ENCODE data around the gene KCNA5.

KCNA5 gene

GRCh38 chr12:5068619-5069018 is 24.9 kb downstream of the KCNA5 start:
- POLR2A ChIA-PET = no interaction called here
- no peak overlapping the region for H3K27ac ChIP-seq (ENCODE audit: insufficient read depth in 1 of 2, low read depth in 1 of 2, low read length in 2 of 2, poor library complexity in 1 of 2, severe bottlenecking in 2 of 2)
- no peaks in the 10 kb centered on the region for H3K4me1 ChIP-seq (ENCODE audit: control extremely low read depth in 1 of 4, control insufficient read depth in 4 of 4, insufficient read depth in 4 of 4, low read length in 3 of 4)
- H3K36me3 ChIP-seq (ENCODE audit: control insufficient read depth in 4 of 4, insufficient read depth in 4 of 4, low read length in 3 of 4) = no peaks in the 10 kb centered on the region
- no peak for DNase-seq
- CTCF ChIA-PET = interaction anchor here (0.9 to 4.2 kb wide), 5 partner anchors 12 to 62 kb away, joined by 3 to 23 read pairs (median 5); no protein-coding TSS in a partner anchor
- H3K4me3 ChIP-seq (ENCODE audit: control insufficient read depth in 1 of 7, extremely low read depth in 1 of 7, insufficient read depth in 4 of 7, low read depth in 2 of 7, low read length in 6 of 7) = no peak overlapping the region
- H3K9me3 ChIP-seq (ENCODE audit: control extremely low read depth in 1 of 5, control insufficient read depth in 4 of 5, insufficient read depth in 2 of 5, low read depth in 1 of 5, low read length in 4 of 5) = peaks cover 0 to 1% (median 0%) of the 10 kb centered on the region in 5 experiments
- peaks cover 0 to 10% (median 0%) of the 10 kb centered on the region in 5 experiments for H3K27me3 ChIP-seq (replicated peaks in 2 of 5; ENCODE audit: control insufficient read depth in 4 of 5, insufficient read depth in 5 of 5, low read length in 4 of 5)
- no CpG with 5 or more reads among the region's 1 CpG for WGBS (ENCODE audit: insufficient coverage)

GRCh38 chr12:5070090-5070489 is 26.4 kb downstream of the KCNA5 start:
- Histone ChIP-seq H3K9me3 (ENCODE audit: control extremely low read depth in 1 of 5, control insufficient read depth in 4 of 5, insufficient read depth in 2 of 5, low read depth in 1 of 5, low read length in 4 of 5) (peaks cover 0 to 1% (median 0%) of the 10 kb centered on the region in 5 experiments), H3K27me3 (replicated peaks in 2 of 5; ENCODE audit: control insufficient read depth in 4 of 5, insufficient read depth in 5 of 5, low read length in 4 of 5) (peaks cover 0 to 7% (median 0%) of the 10 kb centered on the region in 5 experiments), H3K4me1 (ENCODE audit: control extremely low read depth in 1 of 4, control insufficient read depth in 4 of 4, insufficient read depth in 4 of 4, low read length in 3 of 4) (no peaks in the 10 kb centered on the region), H3K4me3 (ENCODE audit: control insufficient read depth in 1 of 7, extremely low read depth in 1 of 7, insufficient read depth in 4 of 7, low read depth in 2 of 7, low read length in 6 of 7) (no peak overlapping the region), H3K27ac (ENCODE audit: insufficient read depth in 1 of 2, low read depth in 1 of 2, low read length in 2 of 2, poor library complexity in 1 of 2, severe bottlenecking in 2 of 2) (no peak overlapping the region), H3K36me3 (ENCODE audit: control insufficient read depth in 4 of 4, insufficient read depth in 4 of 4, low read length in 3 of 4) (no peaks in the 10 kb centered on the region)
- ChIA-PET CTCF (interaction anchor here (1.0 to 4.2 kb wide), 4 partner anchors 9 to 20 kb away, joined by 3 to 23 read pairs (median 8); no protein-coding TSS in a partner anchor), POLR2A (interaction anchor here (0.6 kb wide), 1 partner anchor 465 kb away, joined by 3 read pairs; no protein-coding TSS in a partner anchor)
- no peak for DNase-seq
- 90% methylated on average over 3 of the region's 3 CpGs for WGBS (ENCODE audit: insufficient coverage)

GRCh38 chr12:5071496-5071895 is 27.8 kb downstream of the KCNA5 start:
- Histone ChIP-seq H3K36me3 (ENCODE audit: control insufficient read depth in 4 of 4, insufficient read depth in 4 of 4, low read length in 3 of 4) (no peaks in the 10 kb centered on the region), H3K4me3 (ENCODE audit: control insufficient read depth in 1 of 7, extremely low read depth in 1 of 7, insufficient read depth in 4 of 7, low read depth in 2 of 7, low read length in 6 of 7) (no peak overlapping the region), H3K9me3 (ENCODE audit: control extremely low read depth in 1 of 5, control insufficient read depth in 4 of 5, insufficient read depth in 2 of 5, low read depth in 1 of 5, low read length in 4 of 5) (no peaks in the 10 kb centered on the region), H3K27me3 (replicated peaks in 2 of 5; ENCODE audit: control insufficient read depth in 4 of 5, insufficient read depth in 5 of 5, low read length in 4 of 5) (peaks cover 0 to 7% (median 0%) of the 10 kb centered on the region in 5 experiments), H3K27ac (ENCODE audit: insufficient read depth in 1 of 2, low read depth in 1 of 2, low read length in 2 of 2, poor library complexity in 1 of 2, severe bottlenecking in 2 of 2) (no peak overlapping the region), H3K4me1 (ENCODE audit: control extremely low read depth in 1 of 4, control insufficient read depth in 4 of 4, insufficient read depth in 4 of 4, low read length in 3 of 4) (no peaks in the 10 kb centered on the region)
- POLR2A ChIA-PET = no interaction called here
- DNase-seq = no peak
- CTCF ChIA-PET = interaction anchor here (0.9 to 4.2 kb wide), 5 partner anchors 8 to 44 kb away, joined by 3 to 23 read pairs (median 5); no protein-coding TSS in a partner anchor
- 100% methylated on average over 1 of the region's 4 CpGs for WGBS (ENCODE audit: insufficient coverage)

GRCh38 chr12:5072311-5072710 is 28.6 kb downstream of the KCNA5 start:
- no peaks in the 10 kb centered on the region for H3K4me1 ChIP-seq (ENCODE audit: control extremely low read depth in 1 of 4, control insufficient read depth in 4 of 4, insufficient read depth in 4 of 4, low read length in 3 of 4)

GRCh38 chr12:5073054-5073453 is 29.4 kb downstream of the KCNA5 start:
- no peak overlapping the region for H3K4me3 ChIP-seq (ENCODE audit: control insufficient read depth in 1 of 7, extremely low read depth in 1 of 7, insufficient read depth in 4 of 7, low read depth in 2 of 7, low read length in 6 of 7)
- ChIA-PET POLR2A (no interaction called here), CTCF (interaction anchor here (1.0 to 1.7 kb wide), 3 partner anchors 10 to 232 kb away, joined by 3 to 7 read pairs (median 3); no protein-coding TSS in a partner anchor)
- no peaks in the 10 kb centered on the region for H3K36me3 ChIP-seq (ENCODE audit: control insufficient read depth in 4 of 4, insufficient read depth in 4 of 4, low read length in 3 of 4)
- no peak overlapping the region for H3K27ac ChIP-seq (ENCODE audit: insufficient read depth in 1 of 2, low read depth in 1 of 2, low read length in 2 of 2, poor library complexity in 1 of 2, severe bottlenecking in 2 of 2)
- DNase-seq = no peak
- 100% methylated on average over 2 of the region's 5 CpGs for WGBS (ENCODE audit: insufficient coverage)
- no peaks in the 10 kb centered on the region for H3K4me1 ChIP-seq (ENCODE audit: control extremely low read depth in 1 of 4, control insufficient read depth in 4 of 4, insufficient read depth in 4 of 4, low read length in 3 of 4)
- H3K9me3 ChIP-seq (ENCODE audit: control extremely low read depth in 1 of 5, control insufficient read depth in 4 of 5, insufficient read depth in 2 of 5, low read depth in 1 of 5, low read length in 4 of 5) = no peaks in the 10 kb centered on the region
- peaks cover 0 to 7% (median 0%) of the 10 kb centered on the region in 5 experiments for H3K27me3 ChIP-seq (replicated peaks in 2 of 5; ENCODE audit: control insufficient read depth in 4 of 5, insufficient read depth in 5 of 5, low read length in 4 of 5)

More at GRCh38 chr12:5072311-5072710, 28.6 kb downstream of the KCNA5 start:
- Histone ChIP-seq H3K36me3 (ENCODE audit: control insufficient read depth in 4 of 4, insufficient read depth in 4 of 4, low read length in 3 of 4) (no peaks in the 10 kb centered on the region), H3K27me3 (replicated peaks in 2 of 5; ENCODE audit: control insufficient read depth in 4 of 5, insufficient read depth in 5 of 5, low read length in 4 of 5) (peaks cover 0 to 7% (median 0%) of the 10 kb centered on the region in 5 experiments), H3K4me3 (ENCODE audit: control insufficient read depth in 1 of 7, extremely low read depth in 1 of 7, insufficient read depth in 4 of 7, low read depth in 2 of 7, low read length in 6 of 7) (no peak overlapping the region), H3K9me3 (ENCODE audit: control extremely low read depth in 1 of 5, control insufficient read depth in 4 of 5, insufficient read depth in 2 of 5, low read depth in 1 of 5, low read length in 4 of 5) (no peaks in the 10 kb centered on the region), H3K27ac (ENCODE audit: insufficient read depth in 1 of 2, low read depth in 1 of 2, low read length in 2 of 2, poor library complexity in 1 of 2, severe bottlenecking in 2 of 2) (no peak overlapping the region)
- WGBS (ENCODE audit: insufficient coverage) = 85% methylated on average over 4 of the region's 5 CpGs
- ChIA-PET POLR2A (no interaction called here), CTCF (interaction anchor here (1.0 to 4.2 kb wide), 5 partner anchors 9 to 232 kb away, joined by 3 to 23 read pairs (median 4); no protein-coding TSS in a partner anchor)
- no peak for DNase-seq

- Histone ChIP-seq H3K27ac (ENCODE audit: insufficient read depth in 1 of 2, low read depth in 1 of 2, low read length in 2 of 2, poor library complexity in 1 of 2, severe bottlenecking in 2 of 2) (no peak overlapping the region), H3K9me3 (ENCODE audit: control extremely low read depth in 1 of 5, control insufficient read depth in 4 of 5, insufficient read depth in 2 of 5, low read depth in 1 of 5, low read length in 4 of 5) (no peaks in the 10 kb centered on the region), H3K27me3 (replicated peaks in 2 of 5; ENCODE audit: control insufficient read depth in 4 of 5, insufficient read depth in 5 of 5, low read length in 4 of 5) (peaks cover 0 to 7% (median 0%) of the 10 kb centered on the region in 5 experiments), H3K36me3 (ENCODE audit: control insufficient read depth in 4 of 4, insufficient read depth in 4 of 4, low read length in 3 of 4) (no peaks in the 10 kb centered on the region), H3K4me1 (ENCODE audit: control extremely low read depth in 1 of 4, control insufficient read depth in 4 of 4, insufficient read depth in 4 of 4, low read length in 3 of 4) (no peaks in the 10 kb centered on the region), H3K4me3 (ENCODE audit: control insufficient read depth in 1 of 7, extremely low read depth in 1 of 7, insufficient read depth in 4 of 7, low read depth in 2 of 7, low read length in 6 of 7) (no peak overlapping the region)
- peak; percentile 19 to 47 (median 41) for DNase-seq
- POLR2A ChIA-PET = no interaction called here
- 63% methylated on average over 1 of the region's 1 CpG for WGBS (ENCODE audit: insufficient coverage)
- CTCF ChIA-PET = interaction anchor here (1.7 kb wide), 1 partner anchor 9 kb away, joined by 7 read pairs; no protein-coding TSS in a partner anchor
These were observed 30.2 kb downstream of the KCNA5 start for GRCh38 chr12:5073853-5074252.

- 91% methylated on average over 4 of the region's 4 CpGs for WGBS (ENCODE audit: insufficient coverage)
- no peaks in the 10 kb centered on the region for H3K9me3 ChIP-seq (ENCODE audit: control extremely low read depth in 1 of 5, control insufficient read depth in 4 of 5, insufficient read depth in 2 of 5, low read depth in 1 of 5, low read length in 4 of 5)
- peaks cover 0 to 18% (median 0%) of the 10 kb centered on the region in 5 experiments for H3K27me3 ChIP-seq (replicated peaks in 2 of 5; ENCODE audit: control insufficient read depth in 4 of 5, insufficient read depth in 5 of 5, low read length in 4 of 5)
- ChIA-PET POLR2A (no interaction called here), CTCF (interaction anchor here (13.2 kb wide), 1 partner anchor 56 kb away, joined by 172 read pairs; no protein-coding TSS in a partner anchor)
- H3K4me1 ChIP-seq (ENCODE audit: control extremely low read depth in 1 of 4, control insufficient read depth in 4 of 4, insufficient read depth in 4 of 4, low read length in 3 of 4) = no peaks in the 10 kb centered on the region
- H3K4me3 ChIP-seq (ENCODE audit: control insufficient read depth in 1 of 7, extremely low read depth in 1 of 7, insufficient read depth in 4 of 7, low read depth in 2 of 7, low read length in 6 of 7) = no peak overlapping the region
- H3K36me3 ChIP-seq (ENCODE audit: control insufficient read depth in 4 of 4, insufficient read depth in 4 of 4, low read length in 3 of 4) = no peaks in the 10 kb centered on the region
- DNase-seq = no peak
- no peak overlapping the region for H3K27ac ChIP-seq (ENCODE audit: insufficient read depth in 1 of 2, low read depth in 1 of 2, low read length in 2 of 2, poor library complexity in 1 of 2, severe bottlenecking in 2 of 2)
These were observed 33.1 kb downstream of the KCNA5 start for GRCh38 chr12:5076761-5077160.
